Non-pigmented ciliary epithelial cell (primary cell): ENCODE results near the gene LHX4.

Source experiments
- DNase-seq: peaks from one replicate; pipeline ENCODE4 v3.0.0-alpha.2; 2010; ENCODE audit warnings: low read depth

Gene LHX4

GRCh38 chr1:180272395-180272794 is 42.3 kb downstream of the LHX4 start:
- DNase-seq, result no peak

GRCh38 chr1:180273066-180273465 is 43.0 kb downstream of the LHX4 start:
- no peak for DNase-seq

- DNase-seq, result no peak
Measured at GRCh38 chr1:180274221-180274620, 44.2 kb downstream of the LHX4 start.

GRCh38 chr1:180275726-180276125 is 45.7 kb downstream of the LHX4 start:
- DNase-seq, result no peak

DNA sequence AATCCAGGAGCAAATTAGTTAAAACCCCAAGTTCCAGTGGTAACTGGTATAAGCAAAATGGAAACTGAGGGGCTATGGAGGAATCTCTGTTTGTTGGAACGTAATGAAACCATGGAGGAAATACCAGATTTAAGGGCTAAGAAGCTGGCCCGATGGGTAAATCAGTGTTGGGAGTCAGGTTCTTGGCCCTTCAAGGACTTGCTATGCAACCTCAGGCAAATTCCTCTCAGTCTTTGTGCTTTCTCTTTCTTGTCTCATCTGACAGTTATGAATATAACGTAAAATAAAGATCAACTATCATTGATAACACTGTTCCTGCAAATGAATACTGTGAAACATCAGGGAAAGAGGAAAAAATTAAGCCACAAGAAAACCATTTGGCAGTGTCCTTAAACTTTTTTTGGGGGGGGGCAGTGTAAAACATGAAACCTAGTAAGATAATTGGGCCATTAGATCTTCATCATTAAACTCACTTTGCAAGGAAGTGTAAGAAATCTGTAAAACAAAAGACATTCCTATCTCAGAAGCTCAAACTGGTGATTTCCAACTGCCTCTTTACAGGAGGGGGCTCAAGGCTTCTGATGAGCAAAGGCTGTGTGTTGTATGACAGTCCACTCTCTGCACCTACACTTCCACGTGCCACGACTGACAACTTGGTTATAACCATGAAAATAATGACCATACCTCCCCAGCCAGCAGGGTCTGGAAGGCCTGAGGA is 47.6 kb downstream of the LHX4 start:
- DNase-seq, result no peak

GRCh38 chr1:180278194-180278515 is 48.1 kb downstream of the LHX4 start:
- no peak for DNase-seq

DNA sequence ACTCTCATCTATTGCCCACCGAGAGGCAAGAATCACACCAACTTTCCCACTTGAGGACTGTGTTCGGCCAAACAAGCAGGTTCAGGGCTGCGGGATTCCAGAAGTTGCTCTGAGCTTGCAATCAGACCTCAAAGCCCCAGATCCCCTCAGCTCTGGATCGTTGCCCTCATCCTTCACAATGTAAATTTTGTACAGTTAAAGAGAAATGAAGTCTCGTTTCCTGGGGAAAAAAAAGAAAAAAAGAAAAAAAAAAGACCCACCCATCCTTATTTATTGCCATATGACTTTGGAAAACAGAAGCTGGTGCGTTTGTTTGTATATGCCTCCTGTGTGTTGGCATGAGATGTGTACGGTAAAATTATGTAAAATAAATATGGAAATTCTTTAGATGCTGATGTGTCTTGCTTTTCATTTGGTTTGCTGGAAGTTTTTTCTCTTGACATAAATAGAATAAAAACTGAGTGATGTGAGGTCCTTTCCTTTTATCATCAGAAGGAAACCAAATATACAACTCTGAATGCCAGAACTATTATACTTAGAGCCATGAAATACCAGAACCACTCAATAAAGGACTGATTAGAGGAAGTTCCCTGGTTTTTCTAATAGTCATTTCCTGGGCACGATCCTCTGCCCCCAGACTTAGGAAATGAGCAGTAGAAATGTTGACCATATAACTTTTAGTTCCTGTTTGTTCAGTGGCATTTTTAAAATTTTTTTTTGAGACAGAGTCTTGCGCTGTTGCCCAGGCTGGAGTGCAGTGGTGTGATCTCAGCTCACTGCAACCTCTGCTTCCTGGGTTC is 48.7 kb downstream of the LHX4 start:
- DNase-seq, result no peak

DNA sequence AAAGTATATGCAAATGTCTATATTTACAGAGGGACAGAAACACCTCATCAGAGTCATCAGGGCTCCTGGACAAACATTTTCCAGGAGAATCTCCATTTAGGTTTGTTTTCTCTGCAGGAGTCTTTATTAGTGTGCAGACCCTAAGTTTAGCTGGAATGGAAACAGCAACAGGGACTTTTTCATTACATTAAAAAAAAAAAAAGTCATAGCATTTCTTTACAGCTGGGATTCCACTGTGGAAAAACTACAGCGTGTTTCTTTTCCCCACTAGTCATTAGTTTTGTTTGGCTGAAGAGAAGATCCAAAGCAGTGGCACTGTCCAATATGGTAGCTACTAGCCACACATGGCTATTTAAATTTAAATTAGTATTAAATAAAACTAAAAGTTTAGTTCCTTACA is 49.6 kb downstream of the LHX4 start:
- no peak for DNase-seq

DNA sequence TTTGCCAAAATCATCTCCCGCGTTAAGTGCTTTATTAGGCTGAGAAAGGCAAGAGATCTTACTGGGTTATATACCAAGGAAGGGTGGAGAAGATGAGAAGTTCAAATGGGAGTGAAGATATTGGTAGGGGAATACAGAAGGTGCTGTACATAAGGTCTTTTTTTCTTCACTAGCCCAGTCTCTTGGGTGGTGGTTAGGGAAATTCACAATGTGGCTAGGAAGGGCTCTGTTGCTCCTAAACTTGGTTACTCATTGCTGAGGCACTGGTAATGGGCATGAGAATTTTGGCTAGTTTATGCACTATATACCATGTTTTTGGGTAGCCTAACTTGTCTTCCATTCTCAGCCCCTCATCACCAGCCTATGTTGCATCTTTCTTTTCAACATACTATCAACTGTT is 50.6 kb downstream of the LHX4 start:
- no peak for DNase-seq

GRCh38 chr1:180281490-180281889 is 51.4 kb downstream of the LHX4 start:
- DNase-seq, result no peak

GRCh38 chr1:180282401-180283044 is 52.5 kb downstream of the LHX4 start:
- no peak for DNase-seq

DNA sequence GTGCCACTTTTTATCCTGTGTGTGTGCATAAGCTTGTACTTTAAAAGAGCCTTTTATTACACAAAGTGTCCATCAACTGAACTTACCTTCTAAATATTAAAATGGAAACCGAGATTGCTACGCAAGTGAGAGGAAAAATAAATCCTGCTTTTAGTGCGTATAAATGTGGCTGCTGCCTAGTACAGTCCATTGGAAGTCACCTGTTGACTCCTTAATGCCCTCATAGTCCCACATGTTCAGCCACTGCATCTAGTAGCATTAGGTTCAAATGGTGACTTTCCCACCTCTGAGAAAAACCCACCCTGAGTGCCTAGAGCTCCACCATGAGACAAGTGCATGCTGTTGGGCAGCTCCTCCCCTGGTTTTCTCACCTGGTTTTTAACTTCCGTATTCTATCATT is 53.0 kb downstream of the LHX4 start:
- DNase-seq, result no peak

DNA sequence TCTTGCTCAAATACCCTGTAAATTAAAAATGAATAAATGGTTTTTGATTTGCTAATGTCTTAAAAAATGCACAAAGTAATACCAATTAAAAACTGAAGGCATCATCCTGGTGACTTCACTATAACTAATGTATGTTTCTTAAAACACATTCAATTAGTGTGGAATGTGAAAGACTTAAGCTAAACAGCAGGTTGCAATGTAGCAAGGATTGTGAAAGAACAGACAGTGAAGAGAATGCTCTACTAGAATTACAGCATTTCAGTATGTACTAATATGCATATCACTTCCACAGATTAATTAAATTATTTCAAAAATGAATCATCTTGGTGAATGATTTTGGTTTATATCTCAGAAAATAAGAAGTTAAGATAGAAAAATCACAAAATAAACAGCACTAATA is 56.4 kb downstream of the LHX4 start:
- DNase-seq, result no peak

DNA sequence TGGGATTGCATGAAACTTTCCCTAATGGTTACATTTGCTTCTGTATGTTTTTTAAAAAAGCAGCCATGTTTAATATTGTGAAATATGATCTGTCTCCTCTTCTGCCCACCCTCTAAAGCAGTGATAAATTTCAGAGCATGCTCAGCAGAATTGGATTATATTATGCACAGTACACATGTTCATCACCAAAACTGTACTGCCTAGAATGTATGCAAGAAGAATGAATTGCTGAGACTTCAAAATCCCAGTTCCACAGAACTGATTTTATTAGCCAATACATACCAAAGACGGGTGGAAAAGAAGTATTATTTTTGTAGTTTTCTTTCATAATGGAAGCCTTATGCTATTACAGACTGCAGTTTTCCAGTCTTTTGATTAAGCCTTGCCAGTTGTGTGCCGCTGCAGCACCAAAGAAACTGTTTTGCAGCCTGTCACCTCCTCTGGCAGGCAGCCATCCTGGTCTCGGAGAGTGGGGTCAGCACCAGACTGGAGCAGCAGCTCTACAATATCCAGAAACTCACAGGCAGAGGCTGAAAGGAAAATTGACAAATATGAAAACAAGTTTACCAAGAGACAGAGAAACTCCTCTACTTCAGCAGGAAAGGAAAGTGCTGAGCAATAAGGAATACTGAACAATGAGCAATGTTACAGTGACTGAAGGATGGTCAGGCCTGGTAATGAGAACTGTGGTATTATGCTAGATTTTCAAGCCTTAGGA is 58.1 kb downstream of the LHX4 start:
- no peak for DNase-seq

- no peak for DNase-seq
Measured at GRCh38 chr1:180288940-180289339, 58.9 kb downstream of the LHX4 start.

DNA sequence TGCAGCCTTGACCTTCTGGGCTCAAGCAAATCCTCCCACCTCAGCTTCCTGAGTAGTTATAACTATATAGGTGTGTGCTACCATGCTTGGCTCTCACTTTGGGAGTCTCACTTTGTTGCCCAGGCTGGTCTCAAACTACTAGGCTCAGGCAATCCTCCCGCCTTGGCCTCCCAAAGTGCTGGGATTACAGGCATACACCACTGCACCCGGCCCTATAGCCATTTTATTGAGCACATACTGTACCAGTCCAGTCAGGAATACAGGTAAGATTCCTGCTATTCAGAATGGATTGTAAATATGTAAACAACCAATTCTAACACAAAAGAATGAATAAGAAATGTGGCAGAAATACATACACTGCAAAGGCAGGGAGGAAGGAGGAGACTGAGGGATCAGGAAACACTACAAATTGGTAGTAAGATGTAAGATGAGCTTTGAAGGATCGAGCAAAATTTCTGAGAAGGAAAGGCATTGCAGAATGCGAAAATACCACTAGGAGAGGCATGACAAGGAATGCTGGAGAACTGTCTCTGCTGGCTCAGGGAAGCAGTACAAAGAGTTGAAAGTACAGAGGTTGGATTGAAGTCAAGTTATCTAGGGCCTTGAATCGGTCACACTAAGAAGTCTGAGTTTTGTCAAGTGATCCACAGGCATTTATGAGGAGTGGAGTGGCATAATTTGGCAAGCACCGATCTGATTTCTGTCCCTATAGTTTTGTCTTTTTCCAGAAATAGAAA is 60.4 kb downstream of the LHX4 start:
- DNase-seq, result no peak

DNA sequence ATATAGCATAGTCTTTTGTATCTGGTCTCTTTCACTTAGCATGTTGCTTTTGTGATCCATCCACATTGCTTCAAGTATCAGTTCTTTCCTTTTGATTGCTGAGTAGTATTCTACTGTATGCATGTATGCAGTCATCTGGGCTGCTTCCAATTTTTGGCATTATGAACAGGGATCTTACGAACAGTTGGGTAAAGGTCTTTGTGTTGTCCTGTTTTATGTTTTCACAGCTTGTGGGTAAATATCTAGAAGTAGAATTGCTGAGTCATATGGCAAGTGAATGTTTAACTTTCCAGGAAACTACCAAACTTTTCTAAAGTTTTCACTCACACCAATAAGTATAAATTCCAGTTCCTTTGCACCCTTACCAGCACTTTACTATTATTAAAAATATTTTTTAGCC is 60.9 kb downstream of the LHX4 start:
- DNase-seq, result no peak

DNA sequence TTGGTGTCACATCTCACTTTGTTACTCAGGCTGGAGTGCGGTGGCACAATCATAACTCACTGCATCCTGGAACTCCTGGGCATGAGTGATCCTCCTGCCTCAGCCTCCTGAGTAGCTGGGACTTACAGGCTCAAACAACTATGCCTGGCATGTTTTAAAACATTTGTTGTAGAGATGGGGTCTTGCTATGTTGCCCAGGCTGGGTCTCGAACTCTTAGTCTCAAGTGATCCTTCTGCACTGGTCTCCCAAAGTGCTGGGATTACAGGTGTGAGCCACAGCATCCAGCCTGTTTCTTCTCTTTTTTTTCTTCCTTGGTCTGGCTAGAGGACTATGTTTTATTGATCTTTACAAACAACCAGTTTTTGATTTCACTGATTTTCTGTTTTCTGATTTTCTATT is 64.6 kb downstream of the LHX4 start:
- DNase-seq, result no peak

DNA sequence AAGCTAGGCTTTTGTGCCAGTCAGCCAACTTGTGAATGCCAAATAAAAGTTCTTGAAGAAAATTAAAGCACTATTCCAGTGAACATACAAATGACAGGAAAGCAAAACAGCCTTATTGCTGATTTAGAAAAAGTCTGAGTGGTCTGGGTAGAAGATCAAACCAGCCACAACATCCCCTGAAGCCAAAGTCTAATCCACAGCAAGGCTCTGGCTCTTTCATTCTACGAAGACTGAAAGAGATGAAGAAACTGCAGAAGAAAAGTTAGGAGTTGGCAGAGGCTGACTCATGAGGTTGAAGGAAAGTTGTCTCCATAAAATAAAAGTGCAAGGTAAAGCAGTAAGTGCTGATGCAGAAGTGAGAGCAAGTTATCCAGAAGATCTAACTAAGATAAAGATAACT is 65.9 kb downstream of the LHX4 start:
- no peak for DNase-seq

DNA sequence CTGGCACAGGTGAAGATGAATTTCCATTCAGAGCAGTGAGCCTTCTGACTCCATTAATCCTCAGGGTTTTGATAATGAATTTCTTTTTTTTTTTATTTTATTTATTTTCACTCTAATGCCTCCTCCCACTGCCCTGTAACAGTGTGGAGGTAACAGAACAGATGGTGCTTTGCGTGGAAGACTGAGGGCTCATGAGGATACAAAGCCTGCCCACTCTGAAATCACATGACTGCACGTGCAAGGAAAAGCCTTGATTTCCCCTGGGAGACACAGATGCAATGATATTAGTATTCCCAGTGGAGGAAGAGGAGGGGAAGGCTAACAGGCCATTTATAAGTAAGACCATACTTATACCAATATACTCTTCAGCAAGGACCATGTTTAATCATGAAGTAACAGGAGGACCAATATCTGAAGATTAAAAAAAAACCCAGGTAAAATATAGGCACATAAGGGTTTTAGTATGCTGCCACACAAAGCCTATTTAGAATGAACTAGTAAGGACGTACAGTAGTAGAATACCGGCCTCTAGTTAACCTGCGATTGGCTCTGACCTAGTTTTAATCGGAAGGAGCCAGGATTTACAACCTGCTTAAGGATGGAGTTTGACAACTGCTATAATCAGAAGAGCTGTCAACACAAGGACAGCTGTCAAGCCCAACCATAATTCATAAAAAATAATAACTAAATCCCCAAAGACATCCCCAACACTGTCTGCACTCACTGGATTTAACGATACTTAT is 69.6 kb downstream of the LHX4 start:
- no peak for DNase-seq

DNA sequence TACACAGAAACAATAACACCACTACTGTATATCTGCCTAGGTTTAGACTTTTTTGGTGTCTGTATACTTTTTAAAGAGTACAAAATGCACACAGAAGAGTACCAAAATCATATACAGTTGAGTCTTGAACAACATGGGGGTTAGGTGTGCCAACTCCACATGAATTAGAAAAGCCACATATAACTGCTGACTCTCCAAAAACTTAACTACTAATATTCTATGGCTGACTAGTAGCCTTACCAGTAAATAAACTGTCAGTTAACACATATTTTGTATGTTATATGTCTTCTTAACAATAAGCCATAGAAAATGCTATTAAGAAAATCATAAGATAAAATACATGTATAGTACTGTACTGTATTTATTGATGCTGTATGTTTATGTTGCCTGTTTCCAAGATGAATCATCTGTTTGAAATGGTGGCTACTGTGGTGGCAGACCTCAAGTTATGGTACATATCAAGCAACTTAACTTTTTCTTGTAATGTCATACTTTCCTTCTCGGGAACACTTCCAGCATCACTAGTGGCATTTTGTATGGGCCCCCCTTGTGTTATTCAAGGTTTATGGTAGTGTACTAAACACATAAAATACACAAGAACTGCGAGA is 71.2 kb downstream of the LHX4 start:
- DNase-seq, result no peak
